ENCODE data around the gene SELENBP1.
"Not testable (repeated sequence)": the region's sequence is repeated elsewhere in the genome, so short reads cannot be mapped to it uniquely, and the experiment has no call there.

The SELENBP1 gene

DNA sequence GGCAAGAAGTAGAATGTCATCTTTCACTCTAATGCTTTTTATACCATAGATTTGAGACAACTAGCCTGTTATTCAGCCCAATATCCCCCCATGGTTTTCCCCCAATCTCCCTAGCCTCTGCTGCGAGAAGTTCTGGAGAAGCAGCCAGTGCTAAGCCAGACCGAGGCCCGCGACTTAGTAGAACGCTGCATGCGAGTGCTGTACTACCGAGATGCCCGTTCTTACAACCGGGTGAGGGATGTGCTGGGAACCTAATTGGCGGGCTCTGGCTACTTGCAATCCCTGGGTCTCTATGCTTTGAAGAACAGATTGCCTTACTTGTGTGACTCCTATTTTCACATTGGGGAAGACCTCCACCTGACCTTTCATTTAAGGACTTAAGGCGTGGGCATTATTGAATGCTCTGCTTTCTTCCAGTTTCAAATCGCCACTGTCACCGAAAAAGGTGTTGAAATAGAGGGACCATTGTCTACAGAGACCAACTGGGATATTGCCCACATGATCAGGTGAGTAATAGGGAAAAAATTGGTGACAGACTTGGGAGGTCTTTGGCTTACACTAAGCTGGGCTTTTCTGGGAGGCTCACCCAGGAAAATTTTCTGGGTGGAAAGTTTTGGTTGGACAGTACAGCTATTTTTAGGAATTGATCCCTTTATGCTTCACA, 28.8 kb upstream of the SELENBP1 start:
- H3K4me2 ChIP-seq, result peak overlapping the region; percentile 97
- TF ChIP-seq, protein P1, sequence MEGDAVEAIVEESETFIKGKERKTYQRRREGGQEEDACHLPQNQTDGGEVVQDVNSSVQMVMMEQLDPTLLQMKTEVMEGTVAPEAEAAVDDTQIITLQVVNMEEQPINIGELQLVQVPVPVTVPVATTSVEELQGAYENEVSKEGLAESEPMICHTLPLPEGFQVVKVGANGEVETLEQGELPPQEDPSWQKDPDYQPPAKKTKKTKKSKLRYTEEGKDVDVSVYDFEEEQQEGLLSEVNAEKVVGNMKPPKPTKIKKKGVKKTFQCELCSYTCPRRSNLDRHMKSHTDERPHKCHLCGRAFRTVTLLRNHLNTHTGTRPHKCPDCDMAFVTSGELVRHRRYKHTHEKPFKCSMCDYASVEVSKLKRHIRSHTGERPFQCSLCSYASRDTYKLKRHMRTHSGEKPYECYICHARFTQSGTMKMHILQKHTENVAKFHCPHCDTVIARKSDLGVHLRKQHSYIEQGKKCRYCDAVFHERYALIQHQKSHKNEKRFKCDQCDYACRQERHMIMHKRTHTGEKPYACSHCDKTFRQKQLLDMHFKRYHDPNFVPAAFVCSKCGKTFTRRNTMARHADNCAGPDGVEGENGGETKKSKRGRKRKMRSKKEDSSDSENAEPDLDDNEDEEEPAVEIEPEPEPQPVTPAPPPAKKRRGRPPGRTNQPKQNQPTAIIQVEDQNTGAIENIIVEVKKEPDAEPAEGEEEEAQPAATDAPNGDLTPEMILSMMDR (conservative IDR thresholded peaks at IDR 0.05; ENCODE audit: low read depth, low read length), result no peak; the same call in 1 of the 2 replicates
- H3K27ac ChIP-seq, result peak overlapping the region; percentile 82
- peaks cover 66% of the 10 kb centered on the region for H3K4me1 ChIP-seq (ENCODE audit: low read depth, poor library complexity, severe bottlenecking)
- H4K20me1 ChIP-seq (ENCODE audit: insufficient read depth), result no peaks in the 10 kb centered on the region
- peak overlapping the region; percentile 92; the same call in 1 of the 2 replicates for H3K9ac ChIP-seq
- peak overlapping the region; percentile 99 for H3K4me3 ChIP-seq (IDR thresholded peaks at IDR 0.05; ENCODE audit: insufficient read depth, low read depth, low read length)
- no peak overlapping the region for H2AFZ ChIP-seq (ENCODE audit: low read depth)
- no peaks in the 10 kb centered on the region for H3K27me3 ChIP-seq (ENCODE audit: insufficient read depth, low read depth)
- peaks cover 34% of the 10 kb centered on the region; the same call in 1 of the 2 replicates for H3K36me3 ChIP-seq (ENCODE audit: insufficient read depth)
- H3K79me2 ChIP-seq (ENCODE audit: insufficient read depth, low read depth), result peaks cover 46% of the 10 kb centered on the region

DNA sequence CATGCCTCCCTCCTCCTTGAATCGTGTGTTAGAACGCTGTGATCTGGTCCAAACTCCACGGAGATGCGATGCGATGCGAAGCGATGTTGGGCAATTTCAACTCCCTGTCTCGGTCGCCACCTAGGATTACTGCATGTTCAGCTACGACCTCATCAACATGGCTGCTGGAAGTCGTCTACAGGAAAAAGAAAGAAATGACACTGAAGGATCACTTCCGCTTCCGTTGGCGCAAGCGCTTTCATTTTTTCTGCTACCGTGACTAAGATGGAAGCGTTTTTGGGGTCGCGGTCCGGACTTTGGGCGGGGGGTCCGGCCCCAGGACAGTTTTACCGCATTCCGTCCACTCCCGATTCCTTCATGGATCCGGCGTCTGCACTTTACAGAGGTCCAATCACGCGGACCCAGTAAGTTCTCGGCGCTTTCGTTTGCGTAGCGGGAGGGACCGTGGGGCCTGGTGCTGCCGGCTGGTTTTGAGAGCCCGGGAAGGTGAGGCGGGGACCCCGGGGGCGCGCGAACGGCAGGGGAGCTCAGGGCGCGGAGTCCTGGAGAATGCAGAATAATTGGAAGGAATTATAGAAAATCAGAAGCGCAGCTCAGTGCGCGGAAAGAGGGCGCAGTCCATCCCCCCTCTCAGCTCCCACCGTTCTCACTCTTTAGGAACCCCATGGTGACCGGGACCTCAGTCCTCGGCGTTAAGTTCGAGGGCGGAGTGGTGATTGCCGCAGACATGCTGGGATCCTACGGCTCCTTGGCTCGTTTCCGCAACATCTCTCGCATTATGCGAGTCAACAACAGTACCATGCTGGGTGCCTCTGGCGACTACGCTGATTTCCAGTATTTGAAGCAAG, 27.0 kb upstream of the SELENBP1 start, which contains the start of gene PSMB4:
PSMB4 (plus strand) TSS at position 250 of the 848 bp plus-strand sequence; CDS start at position 265, 15 bp downstream.
- no peaks in the 10 kb centered on the region for H4K20me1 ChIP-seq (ENCODE audit: insufficient read depth)
- H2AFZ ChIP-seq (ENCODE audit: low read depth), result peak within 1 kb of the TSS; percentile 85

DNA sequence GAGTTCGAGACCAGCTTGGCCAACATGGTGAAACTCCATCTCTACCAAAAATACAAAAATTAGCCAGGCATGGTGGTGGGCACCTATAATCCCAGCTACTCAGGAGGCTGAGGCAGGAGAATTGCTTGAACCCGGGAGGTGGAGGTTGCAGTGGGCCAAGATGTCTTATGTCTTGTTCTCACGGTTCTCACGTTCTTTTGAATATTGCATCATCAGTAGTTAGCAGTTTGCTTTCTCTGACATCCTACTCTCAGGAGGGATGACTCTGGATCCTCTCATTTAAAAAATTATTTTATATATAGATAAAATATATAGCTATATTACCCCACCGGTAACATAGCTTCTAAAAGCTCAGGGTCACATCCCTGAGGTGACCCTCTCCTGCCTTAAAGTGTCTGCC, 23.8 kb upstream of the SELENBP1 start:
- not testable (repeated sequence) for H3K27me3 ChIP-seq (ENCODE audit: insufficient read depth, low read depth); H3K9ac ChIP-seq; H2AFZ ChIP-seq (ENCODE audit: low read depth); H3K4me3 ChIP-seq (IDR thresholded peaks at IDR 0.05; ENCODE audit: insufficient read depth, low read depth, low read length); H3K4me2 ChIP-seq; H3K27ac ChIP-seq; H4K20me1 ChIP-seq (ENCODE audit: insufficient read depth)
- peaks cover 10% of the 10 kb centered on the region; the same call in 1 of the 2 replicates for H3K36me3 ChIP-seq (ENCODE audit: insufficient read depth)
- H3K4me1 ChIP-seq (ENCODE audit: low read depth, poor library complexity, severe bottlenecking), result peaks cover 16% of the 10 kb centered on the region
- peaks cover 20% of the 10 kb centered on the region for H3K79me2 ChIP-seq (ENCODE audit: insufficient read depth, low read depth)

More for the DNA sequence above, 27.0 kb upstream of the SELENBP1 start, which contains the start of gene PSMB4:
- peak within 1 kb of the TSS; percentile 82 for H3K27ac ChIP-seq
- H3K27me3 ChIP-seq (ENCODE audit: insufficient read depth, low read depth), result no peaks in the 10 kb centered on the region
- peak within 1 kb of the TSS; percentile 92 for H3K9ac ChIP-seq
- TF ChIP-seq, protein P1 (conservative IDR thresholded peaks at IDR 0.05; ENCODE audit: low read depth, low read length), result peak; percentile 54
- H3K4me3 ChIP-seq (IDR thresholded peaks at IDR 0.05; ENCODE audit: insufficient read depth, low read depth, low read length), result peak within 1 kb of the TSS; percentile 99
- H3K79me2 ChIP-seq (ENCODE audit: insufficient read depth, low read depth), result peaks cover 46% of the 10 kb centered on the region
- H3K36me3 ChIP-seq (ENCODE audit: insufficient read depth), result peaks cover 24% of the 10 kb centered on the region; the same call in 1 of the 2 replicates
- H3K4me2 ChIP-seq, result peak within 1 kb of the TSS; percentile 97
- H3K4me1 ChIP-seq (ENCODE audit: low read depth, poor library complexity, severe bottlenecking), result peaks cover 49% of the 10 kb centered on the region

DNA sequence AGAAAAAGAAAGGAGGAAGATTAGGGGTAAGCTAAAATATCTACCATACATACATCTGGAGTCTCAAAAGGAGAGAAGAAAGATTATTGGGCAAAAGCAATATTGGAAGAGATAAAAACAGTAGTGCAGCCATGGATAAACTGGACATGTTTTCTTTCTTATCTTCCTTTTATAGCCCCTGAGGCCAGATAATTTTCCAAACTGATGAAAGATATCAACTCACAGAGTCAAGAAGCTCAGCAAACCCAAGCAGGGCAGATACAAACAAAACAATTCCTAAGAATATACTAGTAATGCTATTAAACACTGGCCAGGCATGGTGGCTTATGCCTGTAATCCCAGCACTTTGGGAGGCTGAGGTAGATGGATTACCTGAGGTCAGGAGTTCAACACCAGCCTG, 21.1 kb upstream of the SELENBP1 start:
- Histone ChIP-seq H3K4me3 (IDR thresholded peaks at IDR 0.05; ENCODE audit: insufficient read depth, low read depth, low read length) (no peak overlapping the region), H3K79me2 (ENCODE audit: insufficient read depth, low read depth) (no peaks in the 10 kb centered on the region), H3K9ac (no peak overlapping the region), H2AFZ (ENCODE audit: low read depth) (no peak overlapping the region), H3K27ac (no peak overlapping the region), H4K20me1 (ENCODE audit: insufficient read depth) (no peaks in the 10 kb centered on the region), H3K27me3 (ENCODE audit: insufficient read depth, low read depth) (no peaks in the 10 kb centered on the region), H3K4me2 (no peak overlapping the region), H3K36me3 (ENCODE audit: insufficient read depth) (no peaks in the 10 kb centered on the region), H3K4me1 (ENCODE audit: low read depth, poor library complexity, severe bottlenecking) (peaks cover 2% of the 10 kb centered on the region)
- TF ChIP-seq, protein P1 (conservative IDR thresholded peaks at IDR 0.05; ENCODE audit: low read depth, low read length), result no peak

All from KMS-11 (cell line).